RWPE1 (cell line): Measurements from ENCODE around the gene EVL.
A peak's percentile ranks its signal among the peaks of the same experiment; 100 is the strongest.

Source experiments
- CTCF ChIA-PET: fragments of 350-600 bp; sonication (Branson Sonifier 250); formaldehyde crosslinking; extraction: SDS; loops from one replicate; lab custom pipeline; 2021; lab: Yijun Ruan, JAX
- POLR2A ChIA-PET: fragments of 400-600 bp; formaldehyde crosslinking; extraction: SDS; loops from one replicate; lab custom pipeline; 2020; ENCODE audit warnings: antibody characterized with exemption; ENCODE audit not compliant: low non-redundant PET; lab: Yijun Ruan, JAX
- DNase-seq: peaks from one replicate; pipeline ENCODE4 v3.0.0; 2012; ENCODE audit warnings: low spot score
- H3K27ac ChIP-seq: fragments of 450-650 bp; 2 replicates; pipeline ENCODE4 v1.5.1; 2017
- TF ChIP-seq, protein P1 (sequence below): fragments of 450-650 bp; conservative IDR thresholded peaks from 2 replicates; pipeline ENCODE4 v1.5.1; 2017; ENCODE audit warnings: low read depth, mild to moderate bottlenecking

Gene EVL, protein sequence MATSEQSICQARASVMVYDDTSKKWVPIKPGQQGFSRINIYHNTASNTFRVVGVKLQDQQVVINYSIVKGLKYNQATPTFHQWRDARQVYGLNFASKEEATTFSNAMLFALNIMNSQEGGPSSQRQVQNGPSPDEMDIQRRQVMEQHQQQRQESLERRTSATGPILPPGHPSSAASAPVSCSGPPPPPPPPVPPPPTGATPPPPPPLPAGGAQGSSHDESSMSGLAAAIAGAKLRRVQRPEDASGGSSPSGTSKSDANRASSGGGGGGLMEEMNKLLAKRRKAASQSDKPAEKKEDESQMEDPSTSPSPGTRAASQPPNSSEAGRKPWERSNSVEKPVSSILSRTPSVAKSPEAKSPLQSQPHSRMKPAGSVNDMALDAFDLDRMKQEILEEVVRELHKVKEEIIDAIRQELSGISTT

DNA sequence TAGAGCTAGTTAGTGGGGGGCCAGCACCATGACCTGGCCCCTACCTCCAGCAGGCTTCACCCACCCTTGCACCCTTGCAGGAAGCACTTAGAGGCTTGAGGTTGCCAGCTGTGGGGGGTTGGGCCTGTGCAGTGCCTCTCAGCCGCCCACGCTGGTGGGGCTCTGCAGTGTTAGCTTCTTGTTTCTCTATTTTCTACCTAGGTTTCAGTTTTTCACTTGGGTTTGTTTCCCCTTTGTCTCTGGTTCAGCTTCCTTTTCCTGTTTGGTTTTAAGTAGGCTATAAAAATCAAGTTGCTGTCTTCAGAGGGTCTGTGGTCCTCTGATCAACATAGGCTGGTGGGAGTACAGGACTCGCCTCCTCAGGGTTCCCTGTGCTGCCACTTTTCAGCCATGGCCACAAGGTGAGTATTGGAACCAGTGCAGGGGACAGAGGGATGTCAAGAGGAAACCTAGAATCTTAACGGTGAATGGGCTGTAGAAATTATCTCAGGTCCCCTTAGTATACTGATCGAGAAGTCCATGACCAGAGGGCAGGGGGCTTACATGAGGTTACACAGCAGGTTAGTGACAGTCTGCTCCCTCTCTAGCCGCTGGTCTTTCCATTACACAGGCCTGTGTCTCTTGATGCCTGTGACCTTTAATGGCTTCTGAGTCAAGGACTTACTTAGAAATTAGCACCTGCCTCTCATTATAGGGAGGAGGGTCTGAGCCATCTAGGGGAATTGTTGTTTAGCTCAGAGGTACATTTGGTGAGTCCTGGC is at the start of gene EVL:
EVL (plus strand) TSS at position 312 of the 761 bp plus-strand sequence; CDS start at position 391, 79 bp downstream.
- DNase-seq, result no peak
- POLR2A ChIA-PET, result no interaction called here
- CTCF ChIA-PET, result interaction anchor here (0.9 kb wide), 1 partner anchor 43 kb away, joined by 3 read pairs; no protein-coding TSS in a partner anchor
- TF ChIP-seq, protein P1, sequence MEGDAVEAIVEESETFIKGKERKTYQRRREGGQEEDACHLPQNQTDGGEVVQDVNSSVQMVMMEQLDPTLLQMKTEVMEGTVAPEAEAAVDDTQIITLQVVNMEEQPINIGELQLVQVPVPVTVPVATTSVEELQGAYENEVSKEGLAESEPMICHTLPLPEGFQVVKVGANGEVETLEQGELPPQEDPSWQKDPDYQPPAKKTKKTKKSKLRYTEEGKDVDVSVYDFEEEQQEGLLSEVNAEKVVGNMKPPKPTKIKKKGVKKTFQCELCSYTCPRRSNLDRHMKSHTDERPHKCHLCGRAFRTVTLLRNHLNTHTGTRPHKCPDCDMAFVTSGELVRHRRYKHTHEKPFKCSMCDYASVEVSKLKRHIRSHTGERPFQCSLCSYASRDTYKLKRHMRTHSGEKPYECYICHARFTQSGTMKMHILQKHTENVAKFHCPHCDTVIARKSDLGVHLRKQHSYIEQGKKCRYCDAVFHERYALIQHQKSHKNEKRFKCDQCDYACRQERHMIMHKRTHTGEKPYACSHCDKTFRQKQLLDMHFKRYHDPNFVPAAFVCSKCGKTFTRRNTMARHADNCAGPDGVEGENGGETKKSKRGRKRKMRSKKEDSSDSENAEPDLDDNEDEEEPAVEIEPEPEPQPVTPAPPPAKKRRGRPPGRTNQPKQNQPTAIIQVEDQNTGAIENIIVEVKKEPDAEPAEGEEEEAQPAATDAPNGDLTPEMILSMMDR, result no peak
- H3K27ac ChIP-seq, result no peak within 1 kb of the TSS

DNA sequence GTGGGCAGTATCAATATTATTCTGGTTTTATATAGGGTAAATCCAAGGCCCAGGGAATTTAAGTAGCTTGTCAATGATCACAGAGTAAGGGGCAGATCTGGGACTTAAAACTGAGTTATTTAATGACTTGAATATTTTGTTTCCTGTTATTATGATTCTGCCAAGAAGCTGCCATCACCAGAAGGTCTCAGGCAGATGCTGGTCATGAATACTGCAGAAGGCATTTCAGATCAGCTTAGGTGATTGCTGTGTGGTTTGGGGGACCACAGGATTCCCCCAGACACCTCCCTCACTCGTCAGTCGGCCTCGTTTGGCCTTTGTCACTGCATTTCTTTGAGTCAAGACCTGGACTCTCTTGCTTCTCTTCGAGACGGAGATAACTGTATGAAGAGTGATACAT is 47.7 kb upstream of the EVL start:
- TF ChIP-seq, protein P1, result no peak
- ChIA-PET POLR2A (no interaction called here), CTCF (interaction anchor here (0.7 to 0.8 kb wide), 2 partner anchors 21 to 35 kb away, joined by 3 read pairs; no protein-coding TSS in a partner anchor)
- H3K27ac ChIP-seq, result no peak overlapping the region
- DNase-seq, result no peak

DNA sequence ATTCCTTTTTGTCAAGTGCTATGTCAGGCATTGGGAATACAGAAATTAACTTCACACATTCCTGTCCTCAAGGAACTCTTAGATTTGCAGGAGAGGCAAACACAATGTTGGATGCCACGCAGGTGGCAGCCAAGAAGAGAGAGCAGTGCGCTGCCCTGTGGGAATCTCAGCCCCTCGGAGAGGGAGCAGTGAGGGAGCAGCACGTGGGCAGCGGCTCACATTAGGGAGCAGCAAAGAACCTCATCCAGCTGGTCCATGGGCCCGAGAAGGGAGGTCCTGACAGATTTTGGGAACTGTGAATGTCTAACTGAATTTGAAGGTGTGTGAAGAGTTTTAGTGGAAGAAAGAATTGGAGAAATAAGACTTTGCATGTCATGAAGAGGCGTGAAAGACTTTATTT is 47.2 kb upstream of the EVL start:
- TF ChIP-seq, protein P1, result no peak
- DNase-seq, result no peak
- H3K27ac ChIP-seq, result peak overlapping the region; percentile 46
- ChIA-PET CTCF (interaction anchor here (0.6 kb wide), 1 partner anchor 11 kb away, joined by 5 read pairs; no protein-coding TSS in a partner anchor), POLR2A (no interaction called here)

DNA sequence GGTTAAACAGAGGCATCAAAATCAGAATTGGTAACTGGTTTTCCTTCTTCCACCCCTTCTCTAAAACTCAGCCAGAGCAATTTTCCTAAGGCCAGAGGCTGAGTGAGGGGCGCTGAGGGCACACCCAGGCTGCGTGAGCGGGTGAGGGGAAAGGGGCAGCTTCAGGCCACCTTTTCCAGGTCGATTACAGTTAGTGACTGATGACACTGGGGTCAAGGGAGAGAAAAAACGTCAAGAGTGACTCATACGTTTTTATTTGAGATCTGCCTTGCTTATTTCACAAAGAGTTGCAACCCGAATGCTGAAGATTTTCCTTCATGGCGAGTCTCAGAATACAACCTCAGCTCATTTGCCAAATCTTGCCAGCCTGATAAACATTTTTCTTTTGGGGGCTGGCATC is 46.7 kb upstream of the EVL start:
- ChIA-PET POLR2A (no interaction called here), CTCF (interaction anchor here (0.6 kb wide), 1 partner anchor 12 kb away, joined by 5 read pairs; no protein-coding TSS in a partner anchor)
- TF ChIP-seq, protein P1, result no peak
- H3K27ac ChIP-seq, result peak overlapping the region; percentile 46
- DNase-seq, result no peak

DNA sequence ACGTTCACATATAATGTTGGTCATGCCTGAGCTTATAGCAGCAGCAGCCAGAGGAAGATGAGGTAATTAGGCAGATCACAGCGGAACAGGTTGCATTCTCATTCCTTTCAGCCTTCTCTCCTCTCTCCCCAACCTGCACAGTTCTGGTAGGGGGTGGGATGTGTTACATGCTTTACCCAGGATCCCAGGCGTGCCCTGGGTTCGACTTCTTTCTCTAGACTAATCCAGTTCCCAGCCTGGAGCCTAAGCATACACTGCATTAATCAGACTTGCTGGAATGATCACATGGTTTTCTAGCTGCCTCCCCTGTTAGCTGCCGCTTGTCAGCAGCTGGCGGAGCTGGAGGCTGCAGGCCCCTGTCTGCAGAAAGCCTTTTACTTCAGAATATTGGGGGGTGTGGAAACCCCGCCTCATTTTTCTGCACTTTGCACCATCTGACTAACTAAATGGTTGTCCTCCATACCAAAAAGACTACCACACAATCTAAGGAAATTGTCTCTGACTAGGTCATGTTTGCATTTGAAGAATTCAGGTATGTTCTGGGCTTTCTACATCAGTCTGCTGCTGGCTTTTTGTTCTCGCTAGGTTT is 46.0 kb upstream of the EVL start:
- no peak for DNase-seq
- ChIA-PET POLR2A (no interaction called here), CTCF (interaction anchor here (0.5 kb wide), 1 partner anchor 157 kb away, joined by 5 read pairs; no protein-coding TSS in a partner anchor)
- TF ChIP-seq, protein P1, result no peak
- H3K27ac ChIP-seq, result no peak overlapping the region

DNA sequence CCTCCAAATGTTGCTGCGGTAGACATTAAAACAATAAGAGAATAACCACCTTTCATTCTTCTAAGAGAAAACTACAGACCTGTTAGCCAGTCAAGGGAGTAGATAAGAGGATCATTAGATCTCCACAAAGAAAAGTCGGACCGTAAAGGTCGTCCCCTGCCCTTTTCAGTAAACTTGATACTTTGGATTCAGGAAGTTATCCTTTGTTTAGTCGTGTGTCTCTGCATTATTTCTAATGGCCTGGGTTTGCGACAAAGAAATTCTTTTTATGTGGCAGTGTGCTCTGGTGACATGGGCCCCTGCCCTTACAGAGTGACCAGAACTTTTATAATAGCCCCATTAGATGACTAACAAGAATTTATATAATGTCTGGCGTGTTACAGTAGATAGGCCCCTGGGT is 44.6 kb upstream of the EVL start:
- CTCF ChIA-PET, result no interaction called here
- TF ChIP-seq, protein P1, result no peak
- no peak overlapping the region for H3K27ac ChIP-seq
- no peak for DNase-seq
- POLR2A ChIA-PET, result no interaction called here
